OCI-LY1 (cell line): ENCODE measurements around the gene DOK5.

Experiments used
- H2AFZ ChIP-seq: fragments of 200-600 bp; sonication (generic), shearing (Covaris generic); 2 replicates; pipeline ENCODE4 v1.6.0; 2014; ENCODE audit warnings: antibody characterized with exemption, mild to moderate bottlenecking, low read length
- H3F3A ChIP-seq: fragments of 200-600 bp; sonication (generic), shearing (Covaris generic); 2 replicates; pipeline ENCODE4 v1.6.0; 2014; ENCODE audit warnings: mild to moderate bottlenecking, antibody characterized with exemption, low read length, moderate library complexity; ENCODE audit not compliant: insufficient read depth
- H3K27ac ChIP-seq: fragments of 200-600 bp; sonication (generic); 2 replicates; pipeline ENCODE4 v1.5.1; 2014; ENCODE audit warnings: low read length, mixed run types, mild to moderate bottlenecking, low read depth; ENCODE audit not compliant: poor library complexity, severe bottlenecking
- H3K27me3 ChIP-seq: fragments of 200-600 bp; sonication (generic); 2 replicates; pipeline ENCODE4 v1.6.0; 2014; ENCODE audit warnings: antibody characterized with exemption, mild to moderate bottlenecking, low read length, moderate library complexity; ENCODE audit not compliant: insufficient read depth
- H3K36me3 ChIP-seq: fragments of 200-600 bp; sonication (generic); 2 replicates; pipeline ENCODE4 v1.6.1; 2014; ENCODE audit warnings: mild to moderate bottlenecking, antibody characterized with exemption, low read length, moderate library complexity, mixed read lengths; ENCODE audit not compliant: insufficient read depth
- H3K4me1 ChIP-seq: fragments of 200-600 bp; sonication (generic); 2 replicates; pipeline ENCODE4 v1.5.1; 2014; ENCODE audit warnings: mild to moderate bottlenecking, low read length, moderate library complexity; ENCODE audit not compliant: insufficient read depth, severe bottlenecking
- H3K4me2 ChIP-seq: fragments of 200-600 bp; sonication (generic), shearing (Covaris generic); 2 replicates; pipeline ENCODE4 v1.6.1; 2014; ENCODE audit warnings: low read length
- H3K4me3 ChIP-seq: fragments of 200-600 bp; sonication (generic); 2 replicates; pipeline ENCODE4 v1.5.1; 2014; ENCODE audit warnings: low read length, low read depth, mild to moderate bottlenecking, mixed read lengths; ENCODE audit not compliant: poor library complexity, severe bottlenecking
- H3K79me2 ChIP-seq: fragments of 200-600 bp; shearing (Covaris generic); 2 replicates; pipeline ENCODE4 v1.6.1; 2016; ENCODE audit warnings: mixed run types, low read length, mixed read lengths; ENCODE audit not compliant: insufficient read depth
- H3K9ac ChIP-seq: fragments of 200-600 bp; sonication (generic), shearing (Covaris generic); 2 replicates; pipeline ENCODE4 v1.6.1; 2014; ENCODE audit warnings: mild to moderate bottlenecking, low read length, mixed read lengths
- H3K9me2 ChIP-seq: fragments of 200-600 bp; sonication (generic), shearing (Covaris generic); 2 replicates; pipeline ENCODE4 v1.6.1; 2014; ENCODE audit warnings: low read depth, mild to moderate bottlenecking, low read length, mixed read lengths
- H3K9me3 ChIP-seq: fragments of 200-600 bp; shearing (Covaris generic); 2 replicates; pipeline ENCODE4 v1.6.1; 2014; ENCODE audit warnings: low read length, mixed read lengths
- H4K20me1 ChIP-seq: fragments of 200-600 bp; sonication (generic), shearing (Covaris generic); 2 replicates; pipeline ENCODE4 v1.6.0; 2016; ENCODE audit warnings: mild to moderate bottlenecking, low read length; ENCODE audit not compliant: insufficient read depth
- EZH2 ChIP-seq: fragments of 200-600 bp; sonication (generic), shearing (Covaris generic); IDR thresholded peaks from 2 replicates; pipeline ENCODE4 v1.8.0; 2017; ENCODE audit warnings: borderline replicate concordance, mixed run types, mild to moderate bottlenecking, antibody characterized with exemption, low read length, moderate library complexity, mixed read lengths
- TF ChIP-seq, protein P1 (sequence below): fragments of 200-600 bp; sonication (generic), shearing (Covaris generic); IDR thresholded peaks from 2 replicates; pipeline ENCODE4 v1.5.1; 2017; ENCODE audit warnings: mild to moderate bottlenecking, antibody characterized with exemption, low read length, moderate library complexity, mixed read lengths

The DOK5 gene

DNA sequence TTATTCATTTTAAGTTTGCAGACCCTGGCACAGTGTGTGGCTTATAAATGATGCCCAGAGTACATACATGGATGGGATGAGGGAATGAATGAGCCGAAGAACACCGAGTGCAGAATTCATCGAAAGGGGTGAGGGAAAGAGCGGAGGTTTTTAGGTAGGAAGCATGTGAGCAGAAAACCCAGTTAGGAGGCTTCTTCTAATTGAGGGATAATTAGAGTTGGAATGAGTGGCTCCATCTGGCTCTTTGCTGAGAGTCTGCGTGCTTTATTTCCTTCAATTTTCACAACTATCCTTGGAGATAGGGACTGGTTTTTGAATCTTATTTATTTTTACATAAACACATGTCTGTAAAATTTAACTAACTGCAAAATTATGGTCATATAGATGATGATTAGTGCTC, 150.7 kb downstream of the DOK5 start:
- H3K4me1 ChIP-seq, result no peaks in the 10 kb centered on the region
- H3K27me3 ChIP-seq, result peaks cover 5% of the 10 kb centered on the region; the same call in 1 of the 2 replicates

DNA sequence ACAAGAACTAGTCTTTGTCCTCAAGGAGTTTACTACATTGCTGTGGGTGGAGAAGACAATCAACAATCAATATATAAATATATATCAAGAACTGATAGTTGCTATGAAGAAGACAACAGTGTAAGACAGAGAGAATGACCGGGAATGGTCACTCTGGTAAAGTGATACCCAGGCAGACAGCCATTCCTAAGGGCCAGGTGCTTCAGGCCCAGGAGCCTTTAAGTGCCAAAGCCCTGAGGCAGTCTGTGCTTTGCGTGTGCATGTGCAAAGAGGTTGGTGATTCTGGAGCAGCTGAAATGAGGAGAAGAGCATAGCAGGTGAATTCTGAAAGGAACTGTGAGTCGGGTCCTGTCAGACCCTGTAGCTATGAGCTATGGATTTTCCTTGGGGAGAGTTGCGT, 154.2 kb downstream of the DOK5 start:
- no peaks in the 10 kb centered on the region for H3K36me3 ChIP-seq
- no peak for TF ChIP-seq EZH2
- TF ChIP-seq, protein P1, sequence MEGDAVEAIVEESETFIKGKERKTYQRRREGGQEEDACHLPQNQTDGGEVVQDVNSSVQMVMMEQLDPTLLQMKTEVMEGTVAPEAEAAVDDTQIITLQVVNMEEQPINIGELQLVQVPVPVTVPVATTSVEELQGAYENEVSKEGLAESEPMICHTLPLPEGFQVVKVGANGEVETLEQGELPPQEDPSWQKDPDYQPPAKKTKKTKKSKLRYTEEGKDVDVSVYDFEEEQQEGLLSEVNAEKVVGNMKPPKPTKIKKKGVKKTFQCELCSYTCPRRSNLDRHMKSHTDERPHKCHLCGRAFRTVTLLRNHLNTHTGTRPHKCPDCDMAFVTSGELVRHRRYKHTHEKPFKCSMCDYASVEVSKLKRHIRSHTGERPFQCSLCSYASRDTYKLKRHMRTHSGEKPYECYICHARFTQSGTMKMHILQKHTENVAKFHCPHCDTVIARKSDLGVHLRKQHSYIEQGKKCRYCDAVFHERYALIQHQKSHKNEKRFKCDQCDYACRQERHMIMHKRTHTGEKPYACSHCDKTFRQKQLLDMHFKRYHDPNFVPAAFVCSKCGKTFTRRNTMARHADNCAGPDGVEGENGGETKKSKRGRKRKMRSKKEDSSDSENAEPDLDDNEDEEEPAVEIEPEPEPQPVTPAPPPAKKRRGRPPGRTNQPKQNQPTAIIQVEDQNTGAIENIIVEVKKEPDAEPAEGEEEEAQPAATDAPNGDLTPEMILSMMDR, result no peak
- H3K4me3 ChIP-seq, result no peak overlapping the region
- no peaks in the 10 kb centered on the region for H3K9me2 ChIP-seq
- H3K9ac ChIP-seq, result no peak overlapping the region
- no peaks in the 10 kb centered on the region for H4K20me1 ChIP-seq
- H3K27ac ChIP-seq, result no peak overlapping the region
- H3F3A ChIP-seq, result no peaks in the 10 kb centered on the region
- H3K27me3 ChIP-seq, result peaks cover 5% of the 10 kb centered on the region; the same call in 1 of the 2 replicates
- H3K4me1 ChIP-seq, result peaks cover 12% of the 10 kb centered on the region
- H3K9me3 ChIP-seq, result no peaks in the 10 kb centered on the region
- no peak overlapping the region for H3K4me2 ChIP-seq
- no peak overlapping the region for H2AFZ ChIP-seq
- no peaks in the 10 kb centered on the region for H3K79me2 ChIP-seq

More for the DNA sequence above, 150.7 kb downstream of the DOK5 start:
- no peak for TF ChIP-seq EZH2
- TF ChIP-seq, protein P1, result no peak
- H4K20me1 ChIP-seq, result no peaks in the 10 kb centered on the region
- no peaks in the 10 kb centered on the region for H3F3A ChIP-seq
- H3K9me2 ChIP-seq, result no peaks in the 10 kb centered on the region
- no peaks in the 10 kb centered on the region for H3K79me2 ChIP-seq
- no peak overlapping the region for H3K4me3 ChIP-seq
- no peaks in the 10 kb centered on the region for H3K9me3 ChIP-seq
- H3K4me2 ChIP-seq, result no peak overlapping the region
- no peaks in the 10 kb centered on the region for H3K36me3 ChIP-seq
- H3K27ac ChIP-seq, result no peak overlapping the region
- H2AFZ ChIP-seq, result no peak overlapping the region
- no peak overlapping the region for H3K9ac ChIP-seq

DNA sequence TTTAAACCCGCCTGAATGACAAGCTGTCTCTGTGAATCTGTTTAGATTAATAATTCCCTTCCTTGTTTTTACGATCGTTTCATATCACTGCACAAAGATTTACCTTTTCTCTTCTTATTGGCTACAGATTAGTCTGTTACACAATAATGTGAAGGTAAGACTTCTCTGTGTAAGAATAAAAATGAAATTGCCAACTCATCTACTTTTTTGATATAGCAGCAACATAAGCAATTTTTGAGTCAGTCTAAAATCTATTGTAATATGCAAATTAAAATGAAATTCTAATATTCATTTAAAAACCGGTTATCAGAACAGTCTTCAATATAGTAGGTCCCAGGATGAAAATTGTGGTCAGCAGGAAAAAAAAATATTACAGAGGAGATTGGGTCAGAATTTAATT, 155.2 kb downstream of the DOK5 start:
- H3K79me2 ChIP-seq, result no peaks in the 10 kb centered on the region
- H3F3A ChIP-seq, result no peaks in the 10 kb centered on the region
- H3K36me3 ChIP-seq, result no peaks in the 10 kb centered on the region
- H3K4me3 ChIP-seq, result no peak overlapping the region
- H2AFZ ChIP-seq, result no peak overlapping the region
- H3K9ac ChIP-seq, result no peak overlapping the region
- peaks cover 2% of the 10 kb centered on the region; the same call in 1 of the 2 replicates for H3K27me3 ChIP-seq
- H3K9me3 ChIP-seq, result no peaks in the 10 kb centered on the region
- no peaks in the 10 kb centered on the region for H4K20me1 ChIP-seq
- no peak overlapping the region for H3K4me2 ChIP-seq
- no peak overlapping the region for H3K27ac ChIP-seq
- H3K9me2 ChIP-seq, result no peaks in the 10 kb centered on the region
- TF ChIP-seq, protein P1, result no peak
- TF ChIP-seq EZH2, result no peak
- H3K4me1 ChIP-seq, result peaks cover 12% of the 10 kb centered on the region
